ENCODE results near the gene TBC1D16. TPM values are rescaled to one million over a fixed set of nuclear protein-coding genes. Genes with fewer than 3 reads are reported as not detected.

Gene TBC1D16
- total RNA-seq, 2 donors from 2014 or later, result 29.9 to 30.9 TPM

GRCh38 chr17:79950306-79950705 is 85.4 kb downstream of the TBC1D16 start:
- ATAC-seq (no peak), DNase-seq (peak; percentile 23)
- intact Hi-C loops (cut with DNase I), result no loop called here

GRCh38 chr17:79949656-79950209 is 85.9 kb downstream of the TBC1D16 start:
- intact Hi-C loops (cut with DNase I), result no loop called here
- DNase-seq, result peak; percentile 5
- ATAC-seq, result no peak

- no peak for ATAC-seq
- intact Hi-C loops (cut with DNase I), result no loop called here
- peak; percentile 14 for DNase-seq
Observed at GRCh38 chr17:79948945-79949655, 86.6 kb downstream of the TBC1D16 start.

GRCh38 chr17:79948406-79948944 is 87.2 kb downstream of the TBC1D16 start:
- intact Hi-C loops (cut with DNase I), result no loop called here
- ATAC-seq, result no peak
- DNase-seq, result peak; percentile 1

- no peak for ATAC-seq
- no peak for DNase-seq
- intact Hi-C loops (cut with DNase I), result no loop called here
Observed at GRCh38 chr17:79947351-79948031, 88.2 kb downstream of the TBC1D16 start.

GRCh38 chr17:79946352-79947231 is 89.1 kb downstream of the TBC1D16 start:
- ATAC-seq, result no peak
- no peak for DNase-seq
- intact Hi-C loops (cut with DNase I), result no loop called here

- intact Hi-C loops (cut with DNase I), result no loop called here
- ATAC-seq (no peak), DNase-seq (no peak)
Observed at GRCh38 chr17:79945591-79946255, 89.9 kb downstream of the TBC1D16 start.

GRCh38 chr17:79944821-79945391 is 90.8 kb downstream of the TBC1D16 start:
- intact Hi-C loops (cut with DNase I), result no loop called here
- ATAC-seq, result no peak
- no peak for DNase-seq

- no peak for ATAC-seq
- DNase-seq, result peak; percentile 6
- intact Hi-C loops (cut with DNase I), result no loop called here
Observed at GRCh38 chr17:79944251-79944812, 91.3 kb downstream of the TBC1D16 start.

- ATAC-seq (no peak), DNase-seq (peak; percentile 14)
- intact Hi-C loops (cut with DNase I), result no loop called here
Observed at GRCh38 chr17:79943347-79944241, 92.1 kb downstream of the TBC1D16 start.

GRCh38 chr17:79942591-79943346 is 92.9 kb downstream of the TBC1D16 start:
- DNase-seq, result peak; percentile 30
- intact Hi-C loops (cut with DNase I), result no loop called here
- peak; percentile 3 to 42 for ATAC-seq

GRCh38 chr17:79942011-79942405 is 93.7 kb downstream of the TBC1D16 start:
- peak; percentile 9 for DNase-seq
- ATAC-seq, result no peak
- intact Hi-C loops (cut with DNase I), result no loop called here

- ATAC-seq, result no peak
- DNase-seq, result peak; percentile 23
- intact Hi-C loops (cut with DNase I), result no loop called here
Observed at GRCh38 chr17:79941088-79942010, 94.3 kb downstream of the TBC1D16 start.

- DNase-seq (peak; percentile 14), ATAC-seq (no peak)
- intact Hi-C loops (cut with DNase I), result no loop called here
Observed at GRCh38 chr17:79940459-79941087, 95.1 kb downstream of the TBC1D16 start.

All from left cardiac atrium (tissue), 4 donors.